HG02885 (cell line): Measurements from ENCODE around the gene CNNM2.
"Not testable (repeated sequence)": the region's sequence is repeated elsewhere in the genome, so short reads cannot be mapped to it uniquely, and the experiment has no call there.

Experiments
- ATAC-seq: cut with Tn5 transposase; IDR thresholded peaks from one replicate; pipeline ENCODE4 v1.9.1; 2021; ENCODE audit warnings: mild to moderate bottlenecking; ENCODE audit not compliant: unreplicated experiment, poor library complexity

Gene CNNM2

DNA sequence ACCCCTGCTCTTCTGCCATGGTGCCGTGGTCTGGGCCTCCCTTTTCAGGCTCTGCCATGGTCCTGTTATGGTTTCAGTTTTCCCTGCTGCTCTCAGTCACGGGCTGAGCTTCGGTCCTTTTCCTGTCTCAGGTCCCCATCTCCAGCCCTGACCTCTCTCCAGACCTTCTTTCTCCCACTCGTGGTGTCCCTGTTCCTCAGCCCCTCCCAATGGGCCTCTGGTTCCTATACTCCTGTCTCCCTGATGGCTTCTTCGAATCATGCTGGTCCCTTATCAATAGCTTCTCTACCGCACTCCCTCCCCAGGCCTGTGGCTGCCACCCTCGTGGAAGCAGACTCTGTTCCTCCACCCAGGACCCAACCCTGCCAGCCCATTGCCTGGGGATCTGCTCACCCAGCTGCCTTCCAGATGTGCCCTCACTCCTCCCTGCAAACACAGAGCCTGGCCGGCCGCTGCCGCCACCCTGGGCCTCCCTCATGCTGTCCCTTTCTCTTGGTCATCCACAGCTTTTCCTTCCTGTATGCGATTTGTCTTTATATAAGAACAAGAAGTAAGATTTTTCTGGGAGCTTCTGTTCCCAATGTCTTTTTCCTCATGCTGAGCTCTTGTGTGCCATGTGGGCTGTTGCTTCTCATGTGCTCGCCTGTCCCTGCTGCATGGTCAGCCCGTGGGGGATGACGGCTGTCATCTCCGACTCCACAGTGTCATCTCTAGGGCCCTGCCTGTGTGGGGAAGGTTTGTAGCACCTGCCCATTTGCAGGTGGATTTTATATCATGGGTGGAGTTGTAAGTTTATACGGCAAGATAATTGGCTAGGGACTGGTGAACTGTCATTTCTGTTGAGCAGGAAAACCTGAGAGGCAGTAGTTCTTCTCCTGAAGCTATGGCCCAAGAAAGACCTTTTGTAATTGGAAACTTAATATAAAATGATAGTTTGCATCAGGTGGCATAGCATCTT, 148.3 kb downstream of the CNNM2 start:
- no peak for ATAC-seq

- ATAC-seq = not testable (repeated sequence)
These were observed 149.0 kb downstream of the CNNM2 start for GRCh38 chr10:103067099-103067477.

GRCh38 chr10:103067484-103067883, 149.4 kb downstream of the CNNM2 start:
- no peak for ATAC-seq

DNA sequence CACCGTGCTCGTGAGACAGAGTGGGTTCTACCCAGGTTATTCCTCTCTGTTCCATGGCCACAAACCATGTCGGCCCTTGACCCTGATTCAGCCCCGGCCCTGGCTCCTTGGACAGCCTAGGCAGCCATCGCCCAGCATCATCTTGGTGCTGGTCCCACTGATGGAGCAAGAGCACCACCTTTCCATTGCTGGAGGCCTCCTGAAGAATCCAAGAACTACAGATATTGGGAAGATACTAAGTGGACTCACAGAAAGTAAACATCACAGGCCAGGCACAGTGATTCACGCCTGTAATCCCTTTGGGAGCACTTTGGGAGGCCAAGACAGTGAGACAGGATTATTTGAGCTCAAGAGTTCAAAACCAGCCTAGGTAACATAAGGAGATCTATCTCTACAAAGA, 149.9 kb downstream of the CNNM2 start:
- no peak for ATAC-seq

DNA sequence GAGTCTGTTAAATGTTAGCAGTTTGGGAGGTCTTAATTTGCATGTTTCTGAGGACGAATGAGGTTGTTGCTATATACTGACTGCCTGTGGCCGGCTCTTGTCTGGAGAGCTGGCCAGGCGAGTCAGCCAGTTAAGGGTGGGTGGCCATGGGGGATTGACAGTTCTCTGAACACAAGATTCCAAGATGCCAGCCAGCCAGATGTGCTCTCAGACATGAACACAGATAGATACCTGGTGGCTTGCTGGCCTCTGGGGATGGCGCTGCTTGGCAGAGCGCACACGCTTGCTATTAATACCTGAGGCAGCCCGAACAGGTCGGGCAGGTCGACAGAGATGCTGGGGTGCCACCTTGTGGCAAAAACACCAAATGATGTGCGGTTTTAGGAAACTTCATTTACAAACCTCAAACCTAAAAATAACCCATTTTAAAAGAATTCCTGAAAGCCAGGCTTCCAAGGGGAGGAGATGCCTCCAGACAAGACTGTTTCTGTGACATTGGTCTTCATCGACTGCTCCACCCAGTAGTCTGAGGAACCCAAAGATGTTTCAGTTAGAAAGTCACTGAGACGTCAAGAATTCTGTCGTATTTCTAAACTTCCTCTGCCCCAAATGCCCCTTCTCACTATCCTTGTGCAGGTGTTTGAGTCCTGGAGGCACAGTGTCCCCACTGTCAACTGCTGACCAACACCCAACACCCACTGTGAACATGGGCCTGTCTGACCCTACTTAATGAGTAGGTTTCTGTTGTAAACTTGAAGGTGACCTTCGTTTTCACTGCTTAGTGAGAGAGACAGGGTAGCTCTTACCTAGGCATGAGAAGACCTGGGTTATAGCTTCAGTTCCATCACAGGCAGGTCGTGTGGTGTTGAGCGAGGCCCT, 151.6 kb downstream of the CNNM2 start:
- peak; percentile 64 for ATAC-seq

DNA sequence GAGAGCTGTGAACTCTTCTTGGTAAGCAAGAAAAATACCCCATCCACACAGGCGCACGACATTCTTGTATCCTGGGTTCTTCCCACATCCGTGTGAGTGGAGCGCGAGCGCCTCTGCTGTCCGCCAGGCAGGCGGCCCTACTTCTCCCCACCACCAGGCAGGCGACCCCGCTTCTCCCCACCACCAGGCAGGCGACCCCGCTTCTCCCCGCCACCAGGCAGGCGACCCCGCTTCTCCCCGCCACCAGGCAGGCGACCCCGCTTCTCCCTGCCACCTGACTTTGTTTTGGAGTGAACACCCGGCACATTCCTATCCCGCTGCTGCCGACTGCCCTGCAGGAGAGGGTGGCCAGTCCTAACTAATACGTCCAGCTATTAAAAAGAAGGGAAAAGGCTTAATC, 154.2 kb downstream of the CNNM2 start:
- no peak for ATAC-seq

GRCh38 chr10:103072891-103073290, 154.8 kb downstream of the CNNM2 start:
- ATAC-seq = no peak

DNA sequence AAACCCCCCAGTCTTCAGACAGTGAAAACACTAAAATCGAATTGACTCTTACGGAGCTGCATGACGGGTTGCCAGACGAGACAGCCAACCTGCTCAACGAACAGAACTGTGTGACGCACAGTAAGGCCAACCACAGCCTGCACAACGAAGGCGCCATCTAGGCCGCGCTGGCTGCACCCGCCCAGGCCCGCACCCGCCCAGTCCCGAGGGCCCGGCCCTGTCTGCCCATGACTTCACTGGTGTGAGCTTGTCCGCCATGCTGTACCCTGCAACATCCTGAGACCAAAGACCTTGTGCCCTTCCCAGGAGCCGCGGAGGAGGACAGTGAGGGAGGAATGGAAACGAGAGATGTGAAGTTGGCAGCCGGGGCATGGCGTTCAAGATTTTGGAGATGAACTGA, 158.9 kb downstream of the CNNM2 start:
- ATAC-seq = no peak

DNA sequence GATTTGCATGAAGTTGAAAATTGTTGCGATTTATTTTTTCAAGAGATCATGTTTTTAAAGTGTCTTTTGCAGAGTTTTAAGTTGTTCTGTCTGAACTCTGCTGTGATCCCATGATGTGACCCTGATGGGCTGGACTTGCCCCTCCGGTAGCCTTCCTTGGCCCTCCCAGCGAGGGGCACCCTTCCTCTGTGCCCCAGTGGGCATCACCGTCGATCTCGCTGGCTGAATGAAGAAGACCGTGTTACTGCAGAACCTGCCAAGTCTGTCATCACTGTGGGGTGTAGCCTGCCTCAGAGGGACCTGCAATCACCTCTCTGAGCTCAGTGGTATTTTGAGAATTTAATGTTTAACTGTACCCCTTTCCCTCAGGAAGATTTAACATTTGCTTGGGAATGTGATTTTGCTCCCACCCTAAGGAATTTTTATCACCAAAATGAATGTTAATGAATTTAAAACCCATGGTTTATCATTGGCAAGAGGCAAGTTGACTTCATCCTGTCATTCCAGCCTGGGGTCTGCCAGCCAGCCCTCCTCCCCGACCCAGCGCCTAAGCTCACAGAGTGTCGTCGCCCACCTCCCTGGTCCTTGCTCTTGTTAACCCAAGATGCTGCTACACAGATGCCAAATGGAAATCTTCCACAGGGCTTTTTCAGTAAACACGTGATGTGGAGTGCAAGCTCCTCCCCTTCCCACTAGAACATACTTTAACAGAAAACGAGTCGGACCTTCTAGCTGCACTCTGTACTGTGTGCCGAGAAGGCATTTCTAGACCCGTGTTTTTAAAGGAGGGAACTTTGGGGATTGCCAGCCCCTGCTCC, 159.6 kb downstream of the CNNM2 start:
- ATAC-seq = no peak

DNA sequence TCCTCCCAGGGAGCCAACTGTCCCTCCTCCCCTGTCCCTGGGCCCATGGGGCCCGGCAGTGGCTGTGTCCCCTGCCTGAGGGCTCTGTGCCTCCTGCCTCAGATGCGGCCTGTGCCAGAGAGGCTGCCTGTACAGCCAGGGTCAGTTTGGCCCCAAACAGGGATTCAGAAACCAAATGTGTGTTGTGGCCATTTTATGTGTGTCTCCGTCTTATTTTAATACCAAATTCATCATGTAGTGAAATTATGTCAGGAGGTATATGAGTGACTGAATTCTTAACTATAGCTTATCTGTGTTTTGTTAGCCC, 160.2 kb downstream of the CNNM2 start:
- no peak for ATAC-seq

DNA sequence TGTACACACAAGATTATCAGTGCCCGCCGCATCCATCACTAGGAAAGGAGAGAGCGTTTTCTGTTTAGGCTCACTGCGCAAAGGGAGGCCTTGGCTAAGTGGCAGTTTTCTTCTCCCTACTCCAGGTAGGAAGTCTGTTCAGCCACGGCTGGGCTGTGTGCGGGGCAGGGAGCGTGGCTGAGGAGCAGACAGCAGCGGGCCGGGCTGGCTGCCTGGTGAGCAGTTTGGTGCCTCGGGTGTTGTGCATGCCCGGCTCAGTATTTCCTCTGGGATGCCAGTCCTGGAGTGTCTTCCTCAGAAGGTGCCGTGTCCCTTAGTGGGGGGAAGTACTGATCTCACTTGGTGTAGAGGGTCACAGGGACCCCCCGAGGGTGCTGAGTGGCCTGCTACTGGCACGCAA, 160.6 kb downstream of the CNNM2 start:
- no peak for ATAC-seq

DNA sequence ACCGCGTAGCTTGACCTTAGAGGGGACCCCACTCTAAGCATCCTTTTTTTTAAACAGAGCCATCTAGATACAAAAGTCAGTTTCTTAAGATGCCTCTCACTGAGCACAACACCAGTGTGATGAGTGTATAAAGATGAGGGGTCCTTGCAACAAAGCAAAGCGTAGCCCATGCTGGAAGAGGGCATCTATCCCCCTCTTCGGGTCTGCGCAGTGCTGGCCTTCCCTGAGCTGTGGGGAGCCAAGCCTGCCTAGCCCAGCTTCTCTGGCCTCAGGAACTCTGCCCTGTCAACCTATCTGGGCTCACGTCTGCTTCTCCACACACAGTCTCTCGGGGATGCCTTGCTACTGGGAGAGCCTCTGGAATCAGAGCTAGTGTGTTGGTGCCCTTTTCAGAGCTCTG, 161.0 kb downstream of the CNNM2 start:
- ATAC-seq = no peak

DNA sequence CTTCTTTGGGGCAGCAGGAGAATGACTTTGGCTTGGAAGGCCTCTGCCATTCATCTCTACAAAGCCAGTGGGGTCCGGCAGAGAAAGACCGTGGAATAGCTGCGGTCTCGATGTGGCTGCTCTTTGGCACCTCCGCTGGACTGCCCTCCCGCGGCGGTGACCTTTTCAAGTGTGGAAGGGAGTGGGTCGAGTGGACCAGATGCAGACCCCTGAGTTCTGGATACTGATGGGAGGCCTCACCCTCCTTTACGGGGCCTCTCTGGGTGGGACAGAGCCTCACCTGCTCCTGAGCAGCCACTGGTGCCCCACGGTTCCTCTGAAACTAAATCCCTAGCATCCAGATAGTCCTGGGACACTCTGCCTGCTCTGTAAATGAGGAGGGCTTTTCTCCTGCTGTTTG, 161.9 kb downstream of the CNNM2 start:
- ATAC-seq = no peak

- no peak for ATAC-seq
These were observed 162.9 kb downstream of the CNNM2 start for GRCh38 chr10:103080891-103081581.

DNA sequence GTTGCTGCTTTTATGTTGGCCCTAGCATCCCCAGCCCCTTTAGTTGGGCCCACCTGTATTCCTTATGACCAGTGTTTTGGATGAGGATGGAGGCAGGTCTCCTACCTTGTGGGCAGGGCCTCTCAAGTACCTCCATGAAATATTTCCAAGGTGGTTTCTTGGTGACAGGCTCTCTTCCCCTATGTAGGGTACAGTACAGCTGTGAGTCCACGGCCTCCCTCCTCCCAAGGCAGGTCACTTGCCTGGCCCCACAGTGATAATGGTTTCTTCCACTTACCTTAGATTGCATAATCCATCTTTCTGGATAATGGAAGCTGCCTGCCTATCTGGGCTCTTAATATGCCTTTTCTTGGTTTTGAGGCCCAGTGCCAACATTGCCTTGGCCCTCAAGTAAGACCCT, 164.6 kb downstream of the CNNM2 start:
- no peak for ATAC-seq

DNA sequence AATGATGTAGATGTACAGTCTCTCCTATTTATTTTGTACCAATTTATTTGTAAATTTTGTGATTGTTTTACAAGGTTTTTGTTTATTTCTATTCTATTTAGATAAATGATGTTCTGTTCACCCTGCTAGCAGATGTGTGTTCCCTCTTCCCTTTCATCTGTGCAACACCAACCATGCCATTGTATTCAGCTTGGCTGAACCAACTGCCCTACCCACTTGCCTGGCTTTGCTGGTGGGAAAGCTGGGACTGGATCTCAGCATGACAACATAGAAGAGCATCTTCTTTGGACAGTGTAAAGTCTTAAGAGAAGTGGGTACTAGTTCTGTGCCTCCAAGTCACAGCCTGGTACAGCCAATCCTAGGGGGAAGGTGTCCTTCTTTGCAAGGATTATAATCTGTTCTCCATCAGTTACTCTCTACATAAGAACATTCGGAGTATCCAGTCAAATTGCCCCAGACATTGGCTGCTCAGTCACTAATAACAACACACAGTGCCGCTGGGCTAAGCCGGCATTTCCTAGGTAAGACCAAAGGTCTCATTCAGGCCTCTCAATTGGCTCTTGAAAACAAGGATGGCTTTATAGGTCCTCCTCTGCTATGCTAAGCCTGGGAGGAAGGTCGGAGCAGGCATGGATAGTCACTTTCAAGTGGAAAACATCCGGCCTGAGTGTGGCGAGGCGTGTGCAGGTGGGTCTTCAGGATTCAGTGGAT, 165.3 kb downstream of the CNNM2 start:
- ATAC-seq = no peak

DNA sequence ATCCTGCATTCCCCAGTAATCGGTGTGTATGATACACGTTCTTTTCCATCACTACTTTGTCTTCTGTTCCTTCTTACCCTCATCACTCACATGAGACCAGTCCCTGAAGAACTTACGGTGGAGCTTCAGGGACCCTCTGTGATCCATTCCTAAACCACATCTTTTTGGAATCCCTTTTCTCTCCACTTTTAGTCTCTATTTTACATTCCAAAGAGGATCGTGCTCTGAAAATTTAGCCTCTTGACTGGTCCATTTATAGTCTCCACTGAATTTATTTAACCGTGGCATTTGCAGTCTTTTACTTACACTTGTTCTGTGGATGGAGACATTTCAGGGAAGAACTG, 165.9 kb downstream of the CNNM2 start:
- no peak for ATAC-seq

- ATAC-seq = no peak
These were observed 168.2 kb downstream of the CNNM2 start for GRCh38 chr10:103086261-103086660.

- no peak for ATAC-seq
These were observed 168.7 kb downstream of the CNNM2 start for GRCh38 chr10:103086799-103087198.

DNA sequence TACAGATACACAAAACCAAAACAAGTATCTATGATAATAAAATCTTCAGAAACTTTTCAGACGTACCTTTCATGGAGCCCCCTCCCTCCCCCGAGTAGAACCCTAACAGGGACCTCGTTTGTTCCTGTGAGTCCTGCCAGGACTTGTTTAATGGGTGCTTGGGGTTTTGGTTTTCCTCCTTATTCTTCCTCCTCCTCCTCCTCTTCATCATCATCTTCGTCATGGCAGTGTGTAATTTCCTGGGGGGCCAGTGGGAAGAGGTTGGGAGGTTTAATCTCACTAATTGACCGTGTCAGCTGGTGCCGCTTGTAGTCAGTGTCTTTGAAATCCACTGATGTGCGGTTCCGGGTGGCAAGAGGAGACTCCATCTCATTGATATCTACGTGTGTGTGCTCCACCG, 171.4 kb downstream of the CNNM2 start:
- ATAC-seq = no peak
